Astrocyte of the cerebellum (primary cell): ENCODE results near the gene RPS3.

Experiments
- DNase-seq: peaks from one replicate; pipeline ENCODE4 v3.0.0-alpha.2; 2011; ENCODE audit warnings: low read depth
- H3K4me3 ChIP-seq: 2 replicates; pipeline ENCODE4 v1.5.1; 2011; ENCODE audit warnings: mild to moderate bottlenecking, low read depth, low read length, moderate library complexity
- in situ Hi-C: cut with HindIII; loops from 2 replicates; pipeline ENCODE4 v1.10.0; 2017; ENCODE audit warnings: low sequenced_read_pairs
- TF ChIP-seq, protein P1 (sequence below): IDR thresholded peaks from 2 replicates; pipeline ENCODE4 v1.5.1; 2012; ENCODE audit warnings: low read length, low read depth, moderate library complexity, mild to moderate bottlenecking; ENCODE audit errors: missing control alignments

Gene RPS3

DNA sequence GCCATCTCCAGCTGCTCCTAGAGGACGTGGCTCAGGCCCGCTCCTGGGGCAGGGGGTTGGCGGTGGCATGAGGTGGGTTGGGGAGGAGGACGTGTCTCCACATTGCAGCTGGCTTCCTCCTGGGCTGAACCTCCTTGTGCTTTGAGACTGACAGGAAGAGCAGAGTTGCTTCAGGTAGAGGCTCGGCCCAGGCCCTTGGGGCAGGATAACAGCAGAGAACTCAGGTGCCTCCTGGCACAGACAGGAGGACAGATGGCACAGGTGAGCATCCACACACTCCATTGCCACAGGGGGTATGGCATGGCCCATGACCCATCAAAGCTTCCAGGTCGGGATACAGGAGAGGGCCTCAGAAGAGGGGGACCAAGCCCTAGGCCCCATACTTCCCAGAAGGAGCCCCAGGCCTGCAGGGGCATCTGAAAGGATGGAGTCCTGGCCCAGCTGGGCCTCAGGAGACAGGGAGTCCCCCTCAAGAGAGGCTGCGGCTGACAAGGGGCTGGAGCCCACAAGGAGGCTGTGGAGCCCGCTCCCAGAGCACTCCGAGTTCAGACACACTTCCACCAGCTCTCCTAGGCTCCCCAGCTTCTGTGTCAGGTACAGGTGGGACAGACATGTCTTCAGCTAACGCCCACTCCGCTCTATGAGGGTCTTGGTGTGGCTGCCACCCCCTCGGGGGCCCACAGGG lies 35.7 kb downstream of the RPS3 start:
- TF ChIP-seq, protein P1, sequence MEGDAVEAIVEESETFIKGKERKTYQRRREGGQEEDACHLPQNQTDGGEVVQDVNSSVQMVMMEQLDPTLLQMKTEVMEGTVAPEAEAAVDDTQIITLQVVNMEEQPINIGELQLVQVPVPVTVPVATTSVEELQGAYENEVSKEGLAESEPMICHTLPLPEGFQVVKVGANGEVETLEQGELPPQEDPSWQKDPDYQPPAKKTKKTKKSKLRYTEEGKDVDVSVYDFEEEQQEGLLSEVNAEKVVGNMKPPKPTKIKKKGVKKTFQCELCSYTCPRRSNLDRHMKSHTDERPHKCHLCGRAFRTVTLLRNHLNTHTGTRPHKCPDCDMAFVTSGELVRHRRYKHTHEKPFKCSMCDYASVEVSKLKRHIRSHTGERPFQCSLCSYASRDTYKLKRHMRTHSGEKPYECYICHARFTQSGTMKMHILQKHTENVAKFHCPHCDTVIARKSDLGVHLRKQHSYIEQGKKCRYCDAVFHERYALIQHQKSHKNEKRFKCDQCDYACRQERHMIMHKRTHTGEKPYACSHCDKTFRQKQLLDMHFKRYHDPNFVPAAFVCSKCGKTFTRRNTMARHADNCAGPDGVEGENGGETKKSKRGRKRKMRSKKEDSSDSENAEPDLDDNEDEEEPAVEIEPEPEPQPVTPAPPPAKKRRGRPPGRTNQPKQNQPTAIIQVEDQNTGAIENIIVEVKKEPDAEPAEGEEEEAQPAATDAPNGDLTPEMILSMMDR: no peak
- in situ Hi-C loops: loop anchor here (5.0 kb wide), 1 partner anchor 87 kb away; no protein-coding TSS in a partner anchor
- DNase-seq: no peak
- H3K4me3 ChIP-seq: no peak overlapping the region

DNA sequence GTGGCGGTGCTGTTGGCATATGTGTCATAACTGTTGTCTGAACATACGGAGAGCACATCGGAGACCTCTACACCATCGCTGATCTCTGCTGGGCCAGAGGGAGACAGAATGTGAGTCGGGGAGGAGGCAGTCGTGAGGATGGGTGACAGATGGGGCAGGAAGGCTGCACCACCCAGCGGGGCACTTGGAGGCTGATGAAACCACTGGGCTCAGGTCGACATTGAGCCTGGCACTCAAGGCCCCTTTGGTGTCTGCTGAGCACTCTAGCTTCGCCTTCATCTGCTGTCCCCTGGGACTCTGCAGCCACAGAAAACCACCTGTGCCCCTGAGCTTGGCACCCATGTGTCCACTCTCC lies 36.2 kb downstream of the RPS3 start:
- DNase-seq: no peak
- in situ Hi-C loops: loop anchor here (5.0 kb wide), 1 partner anchor 87 kb away; no protein-coding TSS in a partner anchor
- TF ChIP-seq, protein P1: no peak
- H3K4me3 ChIP-seq: no peak overlapping the region

DNA sequence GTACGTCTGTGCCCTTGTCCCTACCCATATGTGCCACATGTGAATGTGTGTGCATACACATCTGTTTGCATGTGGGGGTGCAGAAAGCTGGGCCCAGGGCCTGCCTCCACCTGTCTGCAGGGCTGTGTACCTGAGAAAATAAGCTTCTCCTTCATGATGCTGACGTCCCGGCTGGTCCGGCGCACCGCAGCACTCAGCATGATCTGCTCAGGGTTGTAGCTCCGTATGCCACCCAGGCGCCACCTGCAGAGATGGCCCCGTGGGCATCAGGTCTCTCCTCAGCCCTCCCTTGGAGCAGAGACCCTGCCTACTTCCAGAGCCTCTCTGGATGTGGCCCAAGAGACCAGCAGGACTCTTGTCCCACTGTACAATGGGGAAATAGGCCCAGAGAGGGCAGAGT lies 37.5 kb downstream of the RPS3 start:
- no peak for DNase-seq
- no peak overlapping the region for H3K4me3 ChIP-seq
- in situ Hi-C loops: loop anchor here (5.0 kb wide), 1 partner anchor 85 kb away; no protein-coding TSS in a partner anchor
- TF ChIP-seq, protein P1: no peak

DNA sequence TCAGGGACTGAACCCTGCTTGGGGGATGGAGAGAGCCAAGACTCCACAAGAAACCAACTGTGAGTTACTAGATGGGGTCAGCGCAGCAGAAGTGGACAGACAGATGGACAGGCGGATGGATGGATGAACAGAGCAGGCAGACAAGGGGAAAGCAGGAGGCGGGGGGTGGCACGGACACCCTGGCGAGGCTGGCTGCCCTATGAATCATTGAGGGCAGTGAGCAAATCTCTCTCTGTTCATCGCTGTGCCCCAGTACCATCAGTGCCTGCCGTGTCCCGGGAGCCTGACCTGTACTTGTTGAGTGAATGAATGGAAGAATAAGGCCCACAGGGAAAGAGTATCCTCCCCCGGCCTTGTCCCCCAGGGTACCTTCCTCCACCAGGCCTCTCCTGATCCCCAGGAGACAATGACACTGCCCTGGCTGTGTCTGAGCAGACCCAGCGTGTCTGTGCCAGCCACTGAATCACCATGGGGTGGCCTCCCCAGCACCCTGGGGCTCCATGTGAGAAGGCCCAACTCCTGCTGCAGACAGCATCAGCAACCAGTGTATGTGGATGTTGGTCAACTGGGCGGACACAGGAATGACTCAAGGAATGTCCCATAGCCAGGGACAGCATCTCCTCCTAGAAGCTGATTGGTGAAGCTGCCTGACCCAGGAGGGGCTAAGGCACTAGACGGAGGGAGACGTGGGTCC lies 38.8 kb downstream of the RPS3 start:
- no peak for DNase-seq
- TF ChIP-seq, protein P1: no peak
- no peak overlapping the region for H3K4me3 ChIP-seq
- in situ Hi-C loops: loop anchor here (5.0 kb wide), 1 partner anchor 84 kb away; no protein-coding TSS in a partner anchor

- no peak overlapping the region for H3K4me3 ChIP-seq
- TF ChIP-seq, protein P1: no peak
- in situ Hi-C loops: loop anchor here (5.0 kb wide), 1 partner anchor 83 kb away; no protein-coding TSS in a partner anchor
- DNase-seq: no peak
Observed at GRCh38 chr11:75439026-75439425, 39.7 kb downstream of the RPS3 start.

- in situ Hi-C loops: loop anchor here (5.0 kb wide), 1 partner anchor 83 kb away; no protein-coding TSS in a partner anchor
- no peak for DNase-seq
- no peak overlapping the region for H3K4me3 ChIP-seq
- TF ChIP-seq, protein P1: no peak
Observed at GRCh38 chr11:75439495-75440120, 40.3 kb downstream of the RPS3 start.
